Omental fat pad (tissue), 4 donors: Measurements from ENCODE around the gene MAP4K4. TPM values are rescaled to one million over a fixed set of nuclear protein-coding genes. Genes with fewer than 3 reads are reported as not detected.

Experiments
- ATAC-seq: fragments of 150-250 bp; one replicate; pipeline ENCODE4 v1.9.1; 2016; ENCODE audit warnings: mild to moderate bottlenecking, moderate library complexity; ENCODE audit not compliant: low FRiP score
- DNase-seq: peaks from one replicate; pipeline ENCODE4 v3.0.0-alpha.2; 2019; ENCODE audit warnings: low spot score
- total RNA-seq, 4 donors: library from RNA; depleted of rRNA; stranded (reverse); fragments of >200 nt; gene quantifications; one replicate each; pipeline ENCODE4 v1.1.0, GENCODE V29; 2016
- TF ChIP-seq, protein P1 (sequence below), 3 donors: fragments of 450-650 bp; IDR thresholded peaks; one replicate each; pipeline ENCODE4 v1.5.1; 2016 to 2017; ENCODE audit warnings: antibody characterized with exemption in 3 of 3, mild to moderate bottlenecking in 3 of 3, moderate library complexity in 2 of 3

The MAP4K4 gene
- total RNA-seq, 4 donors from 2014 or later = 85.9 to 199 (median 110) TPM

- TF ChIP-seq, protein P1, sequence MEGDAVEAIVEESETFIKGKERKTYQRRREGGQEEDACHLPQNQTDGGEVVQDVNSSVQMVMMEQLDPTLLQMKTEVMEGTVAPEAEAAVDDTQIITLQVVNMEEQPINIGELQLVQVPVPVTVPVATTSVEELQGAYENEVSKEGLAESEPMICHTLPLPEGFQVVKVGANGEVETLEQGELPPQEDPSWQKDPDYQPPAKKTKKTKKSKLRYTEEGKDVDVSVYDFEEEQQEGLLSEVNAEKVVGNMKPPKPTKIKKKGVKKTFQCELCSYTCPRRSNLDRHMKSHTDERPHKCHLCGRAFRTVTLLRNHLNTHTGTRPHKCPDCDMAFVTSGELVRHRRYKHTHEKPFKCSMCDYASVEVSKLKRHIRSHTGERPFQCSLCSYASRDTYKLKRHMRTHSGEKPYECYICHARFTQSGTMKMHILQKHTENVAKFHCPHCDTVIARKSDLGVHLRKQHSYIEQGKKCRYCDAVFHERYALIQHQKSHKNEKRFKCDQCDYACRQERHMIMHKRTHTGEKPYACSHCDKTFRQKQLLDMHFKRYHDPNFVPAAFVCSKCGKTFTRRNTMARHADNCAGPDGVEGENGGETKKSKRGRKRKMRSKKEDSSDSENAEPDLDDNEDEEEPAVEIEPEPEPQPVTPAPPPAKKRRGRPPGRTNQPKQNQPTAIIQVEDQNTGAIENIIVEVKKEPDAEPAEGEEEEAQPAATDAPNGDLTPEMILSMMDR (IDR thresholded peaks at IDR 0.05) = no peak
- DNase-seq (no peak), ATAC-seq (no peak)
Observed at GRCh38 chr2:101667823-101668222, 29.7 kb upstream of the MAP4K4 start.

DNA sequence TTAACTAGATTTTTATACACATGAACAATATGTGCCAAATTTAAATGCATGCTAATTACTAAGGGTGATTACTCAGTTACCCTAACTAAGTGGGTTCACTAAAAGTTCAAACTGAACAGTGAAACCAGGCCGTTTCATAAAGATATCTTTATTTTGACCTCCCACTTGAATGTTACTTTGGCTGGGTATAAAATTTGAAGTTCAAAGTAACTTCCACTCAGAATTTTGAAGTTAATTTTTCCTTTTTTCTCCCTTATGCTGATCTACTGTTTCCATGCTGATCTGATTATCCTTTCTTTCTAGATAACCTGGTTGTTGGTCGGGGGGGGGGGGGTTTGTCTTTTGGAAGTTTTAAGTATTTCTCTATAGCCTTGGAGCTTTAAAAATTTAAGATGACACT lies 25.5 kb upstream of the MAP4K4 start:
- ATAC-seq (no peak), DNase-seq (no peak)
- TF ChIP-seq, protein P1 (IDR thresholded peaks at IDR 0.05) = no peak

DNA sequence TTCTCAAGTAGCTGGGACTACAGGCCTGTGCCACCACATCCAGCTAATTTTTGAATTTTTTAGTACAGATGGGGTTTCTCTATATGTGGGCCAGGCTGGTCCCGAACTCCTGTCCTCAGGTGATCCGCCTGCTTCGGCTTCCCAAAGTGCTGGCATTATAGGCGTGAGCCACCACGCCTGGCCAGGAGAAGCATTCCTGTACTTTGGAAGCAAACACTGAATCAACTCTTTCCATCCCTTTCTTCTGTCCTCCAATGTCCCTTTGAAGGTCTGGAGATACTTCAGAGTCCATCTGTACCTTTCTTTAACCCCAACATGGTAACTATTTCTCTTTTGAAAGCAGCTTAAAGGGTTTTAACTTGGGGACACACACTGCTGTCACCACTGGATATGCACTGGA lies 23.6 kb upstream of the MAP4K4 start:
- TF ChIP-seq, protein P1 (IDR thresholded peaks at IDR 0.05) = no peak
- no peak for ATAC-seq
- no peak for DNase-seq

GRCh38 chr2:101675512-101675911 lies 22.0 kb upstream of the MAP4K4 start:
- TF ChIP-seq, protein P1 (IDR thresholded peaks at IDR 0.05) = no peak
- ATAC-seq (no peak), DNase-seq (no peak)

DNA sequence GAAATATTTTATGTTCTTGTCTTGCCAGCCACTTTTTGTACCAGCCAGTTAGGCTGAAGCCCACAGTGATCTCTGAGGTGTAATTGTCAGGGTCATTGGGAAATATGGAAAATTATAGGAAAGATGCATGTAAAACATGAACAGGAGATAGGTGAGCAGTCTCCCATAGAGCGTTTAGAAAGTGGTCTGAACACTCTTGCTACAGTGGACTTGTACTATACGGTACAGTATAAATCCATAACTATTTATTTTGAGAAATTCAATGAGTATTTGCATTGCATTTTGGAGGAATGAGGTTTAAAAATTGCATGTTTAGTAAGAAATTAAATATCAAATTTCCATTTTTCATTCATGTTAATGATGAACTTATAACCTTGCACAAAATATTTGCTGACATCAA lies 20.8 kb upstream of the MAP4K4 start:
- no peak for ATAC-seq
- DNase-seq = no peak
- TF ChIP-seq, protein P1 (IDR thresholded peaks at IDR 0.05) = no peak

DNA sequence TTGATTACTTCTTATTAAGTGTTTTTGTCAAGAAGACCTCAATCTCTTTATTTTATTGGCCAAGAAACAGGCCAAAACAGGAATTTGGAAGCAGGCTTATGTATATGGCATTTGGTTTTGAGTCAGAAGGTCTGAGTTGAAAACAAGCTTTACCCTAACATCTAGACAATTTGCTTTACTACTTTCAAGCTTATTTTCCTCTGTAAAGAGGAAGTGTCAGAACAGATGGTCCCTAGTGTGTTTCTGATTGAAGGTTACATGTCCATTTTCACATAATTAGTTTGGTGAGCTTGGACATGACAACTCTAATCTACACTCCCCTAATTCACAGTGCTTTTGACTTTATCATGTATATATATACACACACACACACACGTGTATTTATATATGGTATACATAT lies 19.8 kb upstream of the MAP4K4 start:
- ATAC-seq (no peak), DNase-seq (no peak)
- TF ChIP-seq, protein P1 (IDR thresholded peaks at IDR 0.05) = no peak

DNA sequence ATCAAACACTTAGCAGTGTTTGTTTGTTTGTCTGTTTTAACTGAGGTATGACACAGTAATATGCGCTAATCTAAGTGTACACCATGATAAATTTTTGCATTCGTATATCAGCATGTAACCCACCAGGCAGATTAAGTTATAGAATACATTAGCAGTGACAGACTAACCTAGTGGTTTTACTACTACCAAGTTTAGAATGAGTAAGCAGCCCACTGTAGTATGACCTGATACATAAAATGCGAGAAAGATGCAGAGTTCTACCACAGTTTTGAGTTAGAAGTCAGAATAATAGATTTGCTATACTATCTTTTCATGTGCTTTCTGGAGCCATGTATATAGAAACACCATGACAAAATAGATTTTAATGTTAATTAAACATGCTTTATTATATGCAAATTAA lies 19.1 kb upstream of the MAP4K4 start:
- ATAC-seq (no peak), DNase-seq (no peak)
- TF ChIP-seq, protein P1 (IDR thresholded peaks at IDR 0.05) = no peak
